H1 (cell line): Measurements from ENCODE around the gene ZMYND10. TPM values are rescaled to one million over a fixed set of nuclear protein-coding genes. Genes with fewer than 3 reads are reported as not detected.

ENCODE experiments used
- HDAC2 ChIP-seq, 2 experiments: fragments of 300-600 bp in 1 of 2; sonication (generic) in 1 of 2; IDR thresholded peaks; 2 replicates each; pipeline ENCODE4 v1.6.1; 2011 to 2012; ENCODE audit warnings: low read depth in 2 of 2, low read length in 2 of 2, mild to moderate bottlenecking in 2 of 2, moderate library complexity in 2 of 2, borderline replicate concordance in 1 of 2, inconsistent platforms in 1 of 2
- ZNF274 ChIP-seq: IDR thresholded peaks from 2 replicates; pipeline ENCODE4 v1.7.0; 2012; ENCODE audit warnings: low read length, borderline replicate concordance; ENCODE audit errors: extremely low read depth
- polyA plus RNA-seq, 7 experiments: library from polyadenylated mRNA; depleted of rRNA in 3 of 7; stranded (reverse) in 5 of 7; unstranded in 2 of 7; fragments of >200 nt in 5 of 7; fragments of 200-250 nt in 2 of 7; gene quantifications; 1 replicate in 5 of 7; 2 replicates in 1 of 7; 4 replicates in 1 of 7; pipeline versions ENCODE4 v1.2.1 to v1.2.3, GENCODE V29; 2011 to 2013; ENCODE audit warnings: missing spikeins in 2 of 7, mixed read lengths in 2 of 7
- total RNA-seq: library from RNA; stranded (reverse); fragmentation: NEBNext Ultra II Directional; extraction: Animal tissue kit (Norgen Biotek cat#: 25700); gene quantifications from 2 replicates; pipeline ENCODE4 v1.2.1, GENCODE V29; 2021

The ZMYND10 gene
- total and polyA plus RNA-seq, 2 of the 8 experiments (the other 6 are each of a cell fraction or from before 2014, with no cell fraction given): 0.56 to 0.79 TPM

GRCh38 chr3:50385754-50386153 lies 40.2 kb upstream of the ZMYND10 start (continued):
- TF ChIP-seq ZNF274: no peak
- TF ChIP-seq HDAC2 (IDR thresholded peaks at IDR 0.05; ENCODE audit: borderline replicate concordance in 1 of 2, low read depth in 2 of 2, low read length in 2 of 2): no peak
